ENCODE results near the gene RTEL1. TPM values are rescaled to one million over a fixed set of nuclear protein-coding genes. Genes with fewer than 3 reads are reported as not detected.

The RTEL1 gene
- total RNA-seq, 2 experiments from 2014 or later: 25.5 to 27.6 TPM

GRCh38 chr20:63651942-63652191, 6.2 kb upstream of the RTEL1 start:
- DNase-seq: peak in 7 of 14 experiments; percentile 36 to 76 (median 57)
- no peaks in the 10 kb centered on the region for H3K27me3 ChIP-seq (ENCODE audit: control insufficient read depth in 1 of 2, insufficient read depth in 2 of 2, low read length in 2 of 2)
- ChIA-PET POLR2A (interaction anchor here (0.7 to 3.0 kb wide), 6 partner anchors 8 to 84 kb away, joined by 3 to 20 read pairs (median 7); partner anchors contain the start of genes ARFRP1, GMEB2 and ZGPAT), CTCF (interaction anchor here (1.7 kb wide), 1 partner anchor 10 kb away, joined by 11 read pairs; no protein-coding TSS in a partner anchor)
- peak overlapping the region; percentile 70 for H3K4me3 ChIP-seq (ENCODE audit: low read length)
- H3K36me3 ChIP-seq (ENCODE audit: insufficient read depth, low read length): peaks cover 3% of the 10 kb centered on the region
- peak; percentile 44 for ATAC-seq (ENCODE audit: poor library complexity)
- Mint-ChIP-seq H3K9me3 (no peaks in the 10 kb centered on the region), H3K36me3 (ENCODE audit: low read depth) (peaks cover 9% of the 10 kb centered on the region), H3K27me3 (no peaks in the 10 kb centered on the region), H3K4me1 (ENCODE audit: low read depth) (peaks cover 22% of the 10 kb centered on the region), H3K4me3 (peak overlapping the region; percentile 97), H3K27ac (peak overlapping the region; percentile 88)
- H3K4me1 ChIP-seq (ENCODE audit: insufficient read depth, low read length): peaks cover 40% of the 10 kb centered on the region
- intact Hi-C loops (cut with DNase I, micrococcal nuclease): loop anchor here (5.0 to 10.0 kb wide), 4 partner anchors 83 to 413 kb away; partner anchors contain the start of genes ABHD16B (in 1 of the 2), LIME1 (in 1 of the 2), PPDPF (in 1 of the 2) and SLC2A4RG (in 1 of the 2)
- TF ChIP-seq CTCF (IDR thresholded peaks at IDR 0.05): no peak
- peak overlapping the region; percentile 34 to 38 for H3K27ac ChIP-seq (ENCODE audit: low read depth in 1 of 2, low read length in 2 of 2)
- H3K9me3 ChIP-seq (ENCODE audit: control insufficient read depth in 1 of 2, insufficient read depth in 1 of 2, low read length in 2 of 2): no peaks in the 10 kb centered on the region

GRCh38 chr20:63652192-63652980, 5.7 kb upstream of the RTEL1 start:
- peaks cover 9% of the 10 kb centered on the region for H3K36me3 Mint-ChIP-seq (ENCODE audit: low read depth)
- peak overlapping the region; percentile 70 for H3K4me3 ChIP-seq (ENCODE audit: low read length)
- H3K9me3 ChIP-seq (ENCODE audit: control insufficient read depth in 1 of 2, insufficient read depth in 1 of 2, low read length in 2 of 2): no peaks in the 10 kb centered on the region
- ChIA-PET POLR2A (interaction anchor here (0.7 to 3.0 kb wide), 8 partner anchors 9 to 98 kb away, joined by 3 to 20 read pairs (median 3); partner anchors contain the start of genes ARFRP1, GMEB2 and ZGPAT), CTCF (interaction anchor here (1.7 kb wide), 1 partner anchor 10 kb away, joined by 11 read pairs; no protein-coding TSS in a partner anchor)
- H3K27ac ChIP-seq (ENCODE audit: low read depth in 1 of 2, low read length in 2 of 2): peak overlapping the region in 1 of 2 donors; percentile 38
- peaks cover 45% of the 10 kb centered on the region for H3K4me1 ChIP-seq (ENCODE audit: insufficient read depth, low read length)
- H3K36me3 ChIP-seq (ENCODE audit: insufficient read depth, low read length): peaks cover 3% of the 10 kb centered on the region
- H3K4me3 Mint-ChIP-seq: peak overlapping the region; percentile 97
- TF ChIP-seq CTCF (IDR thresholded peaks at IDR 0.05): peak; percentile 12
- peak overlapping the region; percentile 88 for H3K27ac Mint-ChIP-seq
- intact Hi-C loops (cut with DNase I, micrococcal nuclease): loop anchor here (5.0 to 10.0 kb wide), 4 partner anchors 82 to 412 kb away; partner anchors contain the start of genes ABHD16B (in 1 of the 2), LIME1 (in 1 of the 2), PPDPF (in 1 of the 2) and SLC2A4RG (in 1 of the 2)
- no peaks in the 10 kb centered on the region for H3K9me3 Mint-ChIP-seq
- ATAC-seq (ENCODE audit: poor library complexity) (peak; percentile 51), DNase-seq (peak in 9 of 14 experiments; percentile 19 to 72 (median 45))
- peaks cover 22% of the 10 kb centered on the region for H3K4me1 Mint-ChIP-seq (ENCODE audit: low read depth)
- H3K27me3 ChIP-seq (ENCODE audit: control insufficient read depth in 1 of 2, insufficient read depth in 2 of 2, low read length in 2 of 2): no peaks in the 10 kb centered on the region
- H3K27me3 Mint-ChIP-seq: no peaks in the 10 kb centered on the region

- POLR2A ChIA-PET: interaction anchor here (1.0 to 3.0 kb wide), 7 partner anchors 12 to 97 kb away, joined by 3 to 14 read pairs (median 5); partner anchors contain the start of genes GMEB2 and LIME1
- H3K4me3 ChIP-seq (ENCODE audit: low read length): peak within 1 kb of the TSS; percentile 70
- H3K27me3 Mint-ChIP-seq: no peaks in the 10 kb centered on the region
These were observed 4.8 kb upstream of the RTEL1 start, which contains the start of gene STMN3 for GRCh38 chr20:63653041-63653973. TSS of gene STMN3 (minus strand) at chr20:63653424. CDS start at chr20:63653345, 79 bp downstream.

More at GRCh38 chr20:63653041-63653973, 4.8 kb upstream of the RTEL1 start, which contains the start of gene STMN3:
- Histone ChIP-seq H3K9me3 (ENCODE audit: control insufficient read depth in 1 of 2, insufficient read depth in 1 of 2, low read length in 2 of 2) (no peaks in the 10 kb centered on the region), H3K27ac (ENCODE audit: low read depth in 1 of 2, low read length in 2 of 2) (peak within 1 kb of the TSS; percentile 34 to 56), H3K36me3 (ENCODE audit: insufficient read depth, low read length) (no peaks in the 10 kb centered on the region), H3K4me1 (ENCODE audit: insufficient read depth, low read length) (peaks cover 53% of the 10 kb centered on the region), H3K27me3 (ENCODE audit: control insufficient read depth in 1 of 2, insufficient read depth in 2 of 2, low read length in 2 of 2) (no peaks in the 10 kb centered on the region)
- TF ChIP-seq CTCF (IDR thresholded peaks at IDR 0.05): no peak
- ATAC-seq (ENCODE audit: poor library complexity): peak; percentile 39
- H3K27ac Mint-ChIP-seq: peak within 1 kb of the TSS; percentile 81
- H3K4me3 Mint-ChIP-seq: peak within 1 kb of the TSS; percentile 97
- H3K9me3 Mint-ChIP-seq: no peaks in the 10 kb centered on the region
- DNase-seq: peak in 13 of 14 experiments; percentile 46 to 85 (median 69)
- intact Hi-C loops (cut with DNase I, micrococcal nuclease): loop anchor here (5.0 to 10.0 kb wide), 4 partner anchors 81 to 411 kb away; partner anchors contain the start of genes ABHD16B (in 1 of the 2), LIME1 (in 1 of the 2), PPDPF (in 1 of the 2) and SLC2A4RG (in 1 of the 2)
- CTCF ChIA-PET: interaction anchor here (0.7 kb wide), 1 partner anchor 11 kb away, joined by 4 read pairs; no protein-coding TSS in a partner anchor
- peaks cover 14% of the 10 kb centered on the region for H3K36me3 Mint-ChIP-seq (ENCODE audit: low read depth)
- peaks cover 27% of the 10 kb centered on the region for H3K4me1 Mint-ChIP-seq (ENCODE audit: low read depth)

Data from CD4-positive, alpha-beta T cell (primary cell).